VCaP (cell line): ENCODE results near the gene GRIK4.
A peak's percentile ranks its signal among the peaks of the same experiment; 100 is the strongest.

Experiments
- H3K27ac ChIP-seq: fragments of 450-650 bp; 2 replicates; pipeline ENCODE4 v1.5.1; 2017
- CTCF ChIP-seq: fragments of 450-650 bp; conservative IDR thresholded peaks from 2 replicates; pipeline ENCODE4 v1.5.1; 2017; ENCODE audit warnings: mild to moderate bottlenecking, moderate library complexity

Gene GRIK4

GRCh38 chr11:120695939-120696338 is 184.4 kb downstream of the GRIK4 start:
- TF ChIP-seq CTCF: no peak
- no peak overlapping the region for H3K27ac ChIP-seq

- 0 out of 2 replicates have a peak, but pooled peaks have one; percentile 8 for TF ChIP-seq CTCF
- no peak overlapping the region for H3K27ac ChIP-seq
These were observed 185.2 kb downstream of the GRIK4 start for GRCh38 chr11:120696597-120697218.

- no peak overlapping the region for H3K27ac ChIP-seq
These were observed 187.4 kb downstream of the GRIK4 start for GRCh38 chr11:120698918-120699317.

GRCh38 chr11:120702656-120703055 is 191.1 kb downstream of the GRIK4 start:
- no peak overlapping the region for H3K27ac ChIP-seq
- no peak for TF ChIP-seq CTCF

More at GRCh38 chr11:120698918-120699317, 187.4 kb downstream of the GRIK4 start:
- TF ChIP-seq CTCF: no peak

- TF ChIP-seq CTCF: no peak
- no peak overlapping the region for H3K27ac ChIP-seq
These were observed 192.0 kb downstream of the GRIK4 start for GRCh38 chr11:120703358-120704152.

GRCh38 chr11:120704256-120704750 is 192.8 kb downstream of the GRIK4 start:
- no peak for TF ChIP-seq CTCF
- H3K27ac ChIP-seq: no peak overlapping the region

GRCh38 chr11:120706257-120706656 is 194.7 kb downstream of the GRIK4 start:
- TF ChIP-seq CTCF: no peak
- no peak overlapping the region for H3K27ac ChIP-seq
